ENCODE data around the gene PPP2R3B.
A peak's percentile ranks its signal among the peaks of the same experiment; 100 is the strongest.
"Not testable (repeated sequence)": the region's sequence is repeated elsewhere in the genome, so short reads cannot be mapped to it uniquely, and the experiment has no call there.

PPP2R3B gene, protein sequence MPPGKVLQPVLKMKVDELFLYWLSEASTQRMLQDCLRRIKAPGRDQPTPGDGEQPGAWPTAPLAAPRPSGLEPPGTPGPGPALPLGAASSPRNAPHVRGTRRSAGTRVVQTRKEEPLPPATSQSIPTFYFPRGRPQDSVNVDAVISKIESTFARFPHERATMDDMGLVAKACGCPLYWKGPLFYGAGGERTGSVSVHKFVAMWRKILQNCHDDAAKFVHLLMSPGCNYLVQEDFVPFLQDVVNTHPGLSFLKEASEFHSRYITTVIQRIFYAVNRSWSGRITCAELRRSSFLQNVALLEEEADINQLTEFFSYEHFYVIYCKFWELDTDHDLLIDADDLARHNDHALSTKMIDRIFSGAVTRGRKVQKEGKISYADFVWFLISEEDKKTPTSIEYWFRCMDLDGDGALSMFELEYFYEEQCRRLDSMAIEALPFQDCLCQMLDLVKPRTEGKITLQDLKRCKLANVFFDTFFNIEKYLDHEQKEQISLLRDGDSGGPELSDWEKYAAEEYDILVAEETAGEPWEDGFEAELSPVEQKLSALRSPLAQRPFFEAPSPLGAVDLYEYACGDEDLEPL

DNA sequence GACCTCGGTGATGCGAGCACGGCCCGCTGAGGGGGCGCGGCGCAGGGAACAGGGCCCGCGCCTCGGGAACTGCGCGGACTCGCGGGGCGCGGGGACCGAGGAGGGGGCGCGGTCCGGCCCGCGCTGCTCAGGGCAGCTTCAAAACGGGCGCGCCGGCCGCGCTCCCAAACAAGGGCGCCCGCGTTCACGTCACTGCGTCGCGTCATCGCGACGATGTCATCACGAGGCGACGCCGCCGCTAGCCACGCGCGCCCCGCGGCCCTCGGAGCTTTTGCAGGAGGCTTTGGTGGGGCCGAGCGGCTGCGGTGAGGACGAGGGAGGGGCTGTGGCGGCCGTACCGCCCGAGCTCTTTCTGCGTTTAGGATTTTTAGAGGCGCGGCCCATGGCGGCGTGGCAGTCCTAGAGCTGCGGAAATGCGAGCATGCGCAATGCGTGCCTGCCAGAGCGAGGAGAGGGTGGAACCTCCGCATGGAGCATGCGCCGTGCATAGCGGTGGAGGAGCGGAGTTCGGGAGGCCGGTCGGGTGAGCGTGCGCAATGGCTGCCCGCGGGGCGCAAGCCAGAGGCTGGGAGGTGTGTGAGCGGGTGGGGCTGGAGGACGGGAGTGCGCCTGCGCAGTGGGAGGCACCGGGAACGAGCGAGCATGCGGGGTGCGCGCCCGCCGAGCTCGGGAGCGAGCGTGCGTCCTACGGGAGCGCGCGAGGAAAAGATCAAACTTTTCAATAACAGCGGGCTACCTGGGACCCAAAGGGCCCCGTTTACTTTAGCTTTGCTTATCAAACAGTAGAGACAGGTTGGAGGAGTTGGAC lies at the start of gene PPP2R3B:
TSS of gene PPP2R3B (minus strand) at position 140 of the 808 bp plus-strand sequence. CDS start 216 bp downstream, outside the sequence.
- peak; percentile 93 for DNase-seq (ENCODE audit: low spot score)

GRCh38 chrX:435536-436122 lies 48.9 kb upstream of the PPP2R3B start:
- DNase-seq (ENCODE audit: low spot score) = no peak

DNA sequence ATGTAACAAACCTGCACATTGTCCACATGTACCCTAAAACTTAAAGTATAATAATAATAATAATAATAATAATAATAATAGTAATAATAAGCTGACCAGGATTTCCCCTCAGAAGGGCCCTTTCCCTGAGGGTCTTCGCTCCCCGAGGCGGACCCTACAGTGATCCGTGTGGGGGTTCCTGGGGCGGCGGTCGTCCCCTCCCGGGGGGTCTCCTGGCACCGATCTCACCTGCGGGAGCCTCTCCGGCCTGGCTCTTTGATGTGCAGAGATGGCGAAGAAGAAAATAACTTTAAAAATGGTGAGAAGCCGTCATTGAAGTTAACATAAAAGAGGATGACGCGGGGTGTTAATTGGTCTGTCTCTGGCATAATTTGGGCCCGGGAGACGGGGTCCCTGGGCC lies 48.2 kb upstream of the PPP2R3B start:
- DNase-seq (ENCODE audit: low spot score) = no peak

DNA sequence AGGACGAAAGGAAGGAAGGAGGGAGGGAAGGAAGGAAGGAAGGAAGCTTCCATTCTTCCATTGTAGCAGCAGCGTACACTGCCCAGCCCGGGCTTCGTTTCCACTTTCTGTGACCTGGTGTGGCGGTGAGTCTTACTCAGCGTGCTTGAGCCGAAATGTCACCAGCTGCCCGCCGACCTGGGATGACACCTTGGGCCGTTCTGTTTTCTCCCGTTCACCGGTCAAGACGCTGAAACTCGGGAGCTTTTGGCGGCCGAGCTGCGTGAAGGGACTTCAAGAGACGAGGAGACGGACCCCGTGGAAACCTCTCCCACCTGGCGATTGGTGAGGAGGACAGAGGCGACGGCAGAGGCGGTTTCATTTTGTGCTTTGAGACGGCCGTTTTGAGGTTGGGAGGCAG lies 47.1 kb upstream of the PPP2R3B start:
- DNase-seq (ENCODE audit: low spot score) = no peak

DNA sequence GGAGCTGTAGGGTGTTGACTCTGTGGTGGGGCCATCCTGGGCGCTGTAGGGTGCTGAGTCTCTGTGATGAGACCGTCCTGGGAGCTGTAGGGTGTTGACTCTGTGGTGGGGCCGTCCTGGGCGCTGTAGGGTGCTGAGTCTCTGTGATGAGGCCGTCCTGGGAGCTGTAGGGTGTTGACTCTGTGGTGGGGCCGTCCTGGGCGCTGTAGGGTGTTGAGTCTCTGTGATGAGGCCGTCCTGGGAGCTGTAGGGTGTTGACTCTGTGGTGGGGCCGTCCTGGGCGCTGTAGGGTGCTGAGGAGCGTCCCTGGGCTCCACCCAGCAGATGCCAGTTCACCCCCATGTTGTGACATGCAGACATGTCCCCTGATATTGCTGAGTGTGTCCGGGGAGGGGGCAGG lies 46.0 kb upstream of the PPP2R3B start:
- not testable (repeated sequence) for DNase-seq (ENCODE audit: low spot score)

DNA sequence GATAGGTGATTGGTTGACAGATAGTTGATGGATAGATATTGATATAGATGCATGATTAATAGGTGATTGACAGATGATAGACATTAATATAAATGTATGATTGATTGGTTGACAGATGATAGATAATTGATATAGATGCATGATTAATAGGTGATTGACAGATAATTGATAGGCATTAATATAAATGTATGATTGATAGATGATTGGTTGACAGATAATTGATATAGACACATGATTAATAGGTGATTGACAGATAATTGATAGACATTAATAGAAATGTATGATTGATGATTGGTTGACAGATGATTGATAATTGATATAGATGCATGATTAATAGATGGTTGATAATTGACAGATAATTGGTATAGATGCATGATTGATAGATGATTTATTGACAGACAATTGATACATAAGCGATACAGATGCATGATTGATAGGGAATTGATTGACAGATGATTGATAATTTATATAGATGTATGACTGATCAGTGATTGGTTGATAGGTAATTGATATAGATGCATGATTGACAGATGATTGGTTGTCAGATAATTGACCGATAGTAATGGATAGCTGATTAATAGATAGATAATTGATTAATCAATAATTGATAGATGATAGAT lies 44.9 kb upstream of the PPP2R3B start:
- no peak for DNase-seq (ENCODE audit: low spot score)

- DNase-seq (ENCODE audit: low spot score) = no peak
Measured at GRCh38 chrX:431056-431455, 44.3 kb upstream of the PPP2R3B start.

DNA sequence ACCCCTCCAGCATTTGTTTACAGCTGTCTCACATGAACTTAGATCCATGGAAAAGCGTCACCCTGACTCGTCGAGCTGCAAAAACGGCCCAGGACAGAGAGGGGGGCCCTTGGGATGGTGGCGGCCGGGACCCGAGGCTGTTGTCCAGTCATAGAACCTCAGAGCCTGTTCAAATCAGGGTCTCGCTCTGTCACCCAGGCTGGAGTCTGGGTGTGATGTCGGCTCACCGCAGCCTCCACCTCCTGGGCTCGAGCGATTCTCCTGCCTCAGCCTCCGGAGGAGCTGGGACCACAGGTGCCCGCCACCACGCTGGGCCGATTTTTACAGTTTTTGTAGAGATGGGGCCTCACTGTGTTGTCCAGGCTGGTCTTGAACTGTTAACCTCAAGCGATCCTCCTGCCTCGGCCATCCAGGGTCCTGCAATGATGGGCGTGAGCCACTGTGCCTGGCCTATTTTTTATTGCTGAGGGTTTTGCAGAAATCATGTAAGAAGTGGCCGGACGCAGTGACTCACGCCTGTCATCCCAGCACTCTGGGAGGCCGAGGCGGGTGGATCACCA lies 42.6 kb upstream of the PPP2R3B start:
- no peak for DNase-seq (ENCODE audit: low spot score)

DNA sequence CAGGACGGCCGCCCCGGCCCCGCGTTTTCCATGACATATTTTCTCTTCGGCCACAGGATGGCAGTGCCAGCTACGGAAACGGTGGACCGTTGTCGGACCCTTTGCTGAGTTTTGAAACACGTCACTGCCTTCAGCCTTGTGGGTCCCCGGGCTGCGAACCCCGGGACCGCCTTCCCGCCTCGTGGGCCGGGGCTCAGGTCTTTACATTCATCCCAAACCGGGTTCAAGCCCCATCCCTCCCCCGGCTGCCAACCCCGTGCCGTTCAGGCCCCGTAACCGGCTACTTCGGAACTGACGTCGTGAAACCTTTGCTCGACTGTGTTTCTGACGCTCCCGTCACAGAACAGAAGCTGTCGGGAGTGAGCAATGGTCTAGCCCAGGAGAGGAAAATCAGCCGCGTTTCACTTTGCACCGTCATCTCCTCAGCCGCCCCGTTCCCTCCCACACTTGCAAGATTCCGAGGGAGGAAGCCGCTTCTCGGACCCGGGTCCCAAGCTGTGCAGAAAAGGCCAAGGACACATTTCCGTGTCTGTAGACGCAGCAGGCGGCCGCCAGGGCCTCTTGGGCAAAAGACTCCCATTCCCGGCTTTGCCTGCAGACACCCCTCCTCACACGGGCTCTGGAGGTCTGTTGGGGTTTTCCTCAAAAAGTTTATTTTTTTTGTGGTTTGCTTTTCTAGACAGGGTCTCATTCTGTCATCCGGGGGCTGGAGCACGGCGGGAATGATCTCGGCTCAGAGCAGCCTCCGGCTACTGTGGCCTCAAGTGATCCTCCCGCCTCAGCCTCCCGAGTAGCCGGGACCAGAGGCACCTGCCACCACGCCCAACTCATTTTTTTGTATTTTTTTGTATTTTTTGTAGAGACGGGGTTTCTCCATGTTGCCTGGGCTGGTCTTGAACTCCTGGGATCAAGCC lies 41.4 kb upstream of the PPP2R3B start:
- DNase-seq (ENCODE audit: low spot score) = no peak

DNA sequence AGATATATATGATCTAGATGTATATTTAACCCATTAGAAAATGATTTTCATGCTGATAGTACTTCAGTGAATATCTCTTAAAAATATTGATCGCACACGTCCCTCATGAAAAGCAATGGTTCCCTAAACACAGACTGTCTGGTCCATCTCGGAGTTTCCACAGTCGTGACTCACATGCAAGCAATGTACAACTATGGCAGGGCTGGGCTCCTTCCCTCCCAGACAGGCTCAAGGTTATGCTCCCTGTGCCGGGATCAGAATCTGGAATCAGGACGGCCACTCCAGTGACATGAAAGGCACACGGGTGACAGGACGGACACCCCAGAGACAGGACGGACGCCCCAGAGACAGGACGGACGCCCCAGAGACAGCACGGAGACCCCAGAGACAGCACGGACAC lies 40.2 kb upstream of the PPP2R3B start:
- DNase-seq (ENCODE audit: low spot score) = no peak

- no peak for DNase-seq (ENCODE audit: low spot score)
Measured at GRCh38 chrX:425056-425455, 38.3 kb upstream of the PPP2R3B start.

DNA sequence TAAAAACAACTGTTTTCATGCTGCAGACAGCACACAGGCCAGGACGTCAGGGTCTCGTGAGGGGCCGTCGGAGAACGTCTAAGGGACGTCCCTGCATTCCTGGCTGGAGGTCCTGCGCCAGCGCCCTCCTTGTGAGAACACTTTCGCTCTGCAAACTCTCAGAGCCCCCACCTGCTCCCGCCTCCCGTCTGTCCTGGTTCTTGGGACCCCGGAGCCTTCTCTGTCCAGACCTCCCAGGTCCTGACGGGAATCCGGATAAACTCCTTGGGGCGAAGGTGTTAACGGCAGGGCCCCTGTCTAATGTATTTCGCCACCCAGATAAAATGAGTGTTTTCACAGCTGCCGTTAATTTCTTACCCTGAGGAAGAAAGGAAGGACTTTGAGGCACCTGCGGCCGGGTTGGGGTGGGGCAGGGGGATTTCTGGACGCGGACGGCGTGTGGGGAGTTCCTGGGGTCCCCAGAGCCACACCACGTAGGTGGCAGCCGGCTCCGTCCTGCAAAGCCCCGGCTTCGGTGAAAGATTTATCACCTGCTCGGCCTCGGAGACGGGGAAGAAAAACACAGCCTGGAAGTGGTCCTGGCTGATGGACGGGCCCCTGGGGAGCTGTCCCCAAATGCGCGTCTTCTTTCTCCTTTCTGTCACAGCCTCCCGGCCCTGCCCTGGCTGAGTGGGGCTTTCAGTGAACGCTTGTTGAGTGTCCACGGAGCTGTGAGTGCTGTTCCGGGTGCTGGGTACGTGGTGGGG lies 35.1 kb upstream of the PPP2R3B start:
- DNase-seq (ENCODE audit: low spot score) = no peak

GRCh38 chrX:420496-421223 lies 34.0 kb upstream of the PPP2R3B start:
- DNase-seq (ENCODE audit: low spot score) = no peak

DNA sequence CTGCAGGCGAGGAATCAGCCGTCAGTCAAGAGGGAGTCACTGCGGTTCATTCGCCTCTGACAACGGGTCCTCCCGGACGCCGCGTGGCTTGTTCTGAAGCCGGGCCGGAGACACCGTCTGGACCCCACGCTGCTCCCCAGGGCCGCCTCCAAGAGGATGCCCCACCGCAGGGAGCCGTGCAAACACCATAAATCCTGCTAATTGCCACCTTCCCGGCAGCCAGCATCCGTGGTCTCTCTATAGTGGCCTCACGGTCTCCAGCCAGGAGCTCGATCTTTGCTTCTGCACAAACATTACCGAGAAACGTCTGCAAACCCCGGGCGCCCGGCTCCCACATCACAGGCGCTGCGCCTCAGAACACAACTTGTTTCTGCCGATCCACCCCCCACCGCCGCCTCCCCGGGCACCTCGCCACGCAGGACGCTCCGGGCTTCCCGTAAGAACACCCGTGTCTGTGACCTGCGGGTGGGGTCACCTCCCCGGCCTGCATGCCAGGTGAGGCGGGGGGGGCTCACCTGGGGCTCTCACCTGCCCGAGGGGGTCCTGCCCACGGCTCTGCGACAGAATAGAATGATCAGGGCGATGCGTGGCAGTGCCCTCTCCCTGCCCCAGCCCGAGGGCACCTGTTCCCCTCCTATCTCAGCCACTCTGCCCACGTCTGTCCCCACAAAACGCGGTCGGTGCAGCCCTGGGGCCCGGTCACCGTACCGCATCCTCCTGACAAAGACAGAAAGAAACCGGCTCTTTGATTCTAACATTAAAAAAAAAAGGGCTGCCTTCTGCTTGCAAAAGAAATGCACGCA lies 32.4 kb upstream of the PPP2R3B start:
- DNase-seq (ENCODE audit: low spot score) = no peak

DNA sequence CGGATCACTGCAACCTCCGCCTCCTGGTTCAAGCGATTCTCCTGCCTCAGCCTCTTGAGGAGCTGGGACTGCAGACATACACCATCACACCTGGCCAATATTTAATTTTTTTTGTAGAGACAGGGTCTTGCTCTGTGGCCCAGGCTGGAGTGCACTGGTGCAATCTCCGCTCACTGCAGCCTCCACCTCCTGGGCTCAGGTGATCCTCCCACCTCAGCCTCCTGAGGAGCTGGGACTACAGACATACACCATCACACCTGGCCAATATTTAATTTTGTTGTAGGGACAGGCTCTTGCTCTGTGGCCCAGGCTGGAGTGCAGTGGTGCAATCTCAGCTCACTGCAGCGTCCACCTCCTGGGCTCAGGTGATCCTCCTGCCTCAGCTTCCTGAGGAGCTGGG lies 28.8 kb upstream of the PPP2R3B start:
- DNase-seq (ENCODE audit: low spot score) = not testable (repeated sequence)

- DNase-seq (ENCODE audit: low spot score) = peak; percentile 14
Measured at GRCh38 chrX:413322-414201, 26.9 kb upstream of the PPP2R3B start.

DNA sequence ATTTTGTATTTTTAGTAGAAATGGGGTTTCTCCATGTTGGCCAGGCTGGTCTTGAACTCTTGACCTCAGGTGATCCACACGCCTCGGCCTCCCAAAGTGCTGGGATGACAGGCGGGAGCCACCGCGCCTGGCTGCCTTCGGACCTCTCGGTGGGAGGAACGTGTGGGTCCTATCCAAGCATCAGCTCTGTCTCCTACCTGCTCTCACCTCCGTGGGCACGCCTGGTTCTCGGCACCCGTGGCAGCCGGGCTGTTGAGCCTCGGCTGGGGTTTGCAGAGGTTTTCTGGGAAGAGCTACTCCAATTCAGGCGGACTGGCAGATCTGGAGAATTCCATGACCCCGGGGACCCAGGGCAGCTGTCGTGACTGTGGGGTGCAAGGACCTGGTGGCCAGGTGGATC lies 23.6 kb upstream of the PPP2R3B start:
- DNase-seq (ENCODE audit: low spot score) = no peak

Data from NAMALWA (cell line).